NCI-H1694 (cell line): ENCODE data around the gene CYBC1.

ENCODE experiments used
- DNase-seq: peaks from one replicate; lab custom pipeline; 2025; lab: John Stamatoyannopoulos, UW

CYBC1 gene

DNA sequence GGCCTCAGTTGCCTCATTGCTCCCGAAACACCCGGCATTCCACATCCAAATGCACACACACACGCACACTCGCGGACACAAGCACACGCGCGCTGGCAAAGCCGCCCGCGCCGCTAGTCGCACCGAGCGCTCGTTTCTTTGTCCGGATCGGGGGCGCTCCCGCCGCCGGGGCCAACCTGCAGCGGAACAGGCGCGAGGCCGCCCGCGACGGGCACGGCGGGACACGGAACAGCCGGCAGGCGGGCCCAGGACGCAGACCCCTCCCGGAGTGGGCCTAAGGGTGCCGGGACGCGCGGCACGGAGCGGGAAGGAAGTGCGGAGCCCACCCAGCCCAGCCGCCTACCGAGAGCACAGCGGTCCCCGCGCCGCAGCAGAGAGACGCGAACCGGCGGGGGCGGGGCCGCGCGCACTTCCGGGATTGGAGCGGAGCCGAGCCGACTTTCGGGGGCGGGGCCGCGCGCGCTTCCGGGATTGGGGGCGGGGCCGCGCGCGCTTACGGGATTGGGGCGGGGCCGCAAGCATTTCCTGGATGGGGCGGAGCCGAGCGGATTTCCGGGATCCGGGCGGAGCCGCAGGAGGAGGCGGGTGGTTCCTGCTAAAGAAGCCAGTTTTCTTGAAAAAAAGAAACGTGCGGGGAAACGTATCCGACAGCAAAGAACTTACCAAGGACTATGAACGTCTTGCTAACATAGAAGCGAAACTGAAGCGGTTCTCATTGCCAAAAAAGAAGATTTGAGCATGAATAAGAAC is at the start of gene CYBC1:
Gene CYBC1, minus strand, starts transcription at position 396 of the 750 bp plus-strand sequence. CDS start 1,498 bp downstream, outside the sequence.
- DNase-seq, result peak; percentile 60

DNA sequence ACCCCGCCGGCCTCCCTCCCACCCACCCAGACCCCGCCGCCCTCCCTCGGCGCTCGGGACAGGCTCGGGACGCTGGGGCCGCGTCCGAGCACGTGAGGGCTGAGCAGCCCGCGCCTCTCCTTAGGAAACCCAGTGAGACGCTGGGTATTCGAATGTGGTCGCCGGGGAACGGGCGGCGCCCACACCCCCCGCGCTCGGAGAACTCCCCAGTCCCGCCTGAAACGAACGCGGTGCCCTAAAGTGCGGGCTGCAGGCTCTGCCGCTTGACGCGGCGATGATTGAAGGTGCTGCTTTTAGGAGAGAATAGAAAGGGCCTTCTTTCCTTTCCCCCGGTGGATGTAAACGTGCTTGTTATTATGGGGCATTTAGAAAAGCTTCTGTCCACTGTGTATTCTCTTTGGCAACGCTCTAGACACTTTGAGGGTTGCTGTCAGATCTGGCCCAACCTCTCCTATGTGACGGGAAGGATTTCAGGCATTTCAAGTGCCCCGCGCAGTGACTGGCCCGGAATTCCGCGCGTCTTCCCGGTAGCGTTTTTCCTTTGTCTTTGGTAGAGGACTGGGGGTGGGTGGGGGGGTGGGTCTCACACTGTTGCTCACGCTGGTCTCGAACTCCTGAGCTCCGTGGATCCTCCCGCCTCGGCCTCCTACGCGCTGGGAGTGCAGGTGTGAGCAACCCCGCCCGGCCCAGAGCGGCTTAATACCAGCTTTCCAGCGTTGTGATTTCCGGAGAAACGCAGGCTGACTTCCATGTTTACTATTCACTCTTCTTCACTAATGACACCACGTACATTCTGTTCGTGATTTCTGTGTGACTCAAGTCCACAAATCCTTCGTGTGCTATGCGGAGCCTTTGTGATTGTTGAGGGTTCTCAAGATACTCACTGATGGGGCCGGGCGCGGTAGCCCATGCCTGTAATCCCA is 47.2 kb upstream of the CYBC1 start:
- DNase-seq, result no peak

DNA sequence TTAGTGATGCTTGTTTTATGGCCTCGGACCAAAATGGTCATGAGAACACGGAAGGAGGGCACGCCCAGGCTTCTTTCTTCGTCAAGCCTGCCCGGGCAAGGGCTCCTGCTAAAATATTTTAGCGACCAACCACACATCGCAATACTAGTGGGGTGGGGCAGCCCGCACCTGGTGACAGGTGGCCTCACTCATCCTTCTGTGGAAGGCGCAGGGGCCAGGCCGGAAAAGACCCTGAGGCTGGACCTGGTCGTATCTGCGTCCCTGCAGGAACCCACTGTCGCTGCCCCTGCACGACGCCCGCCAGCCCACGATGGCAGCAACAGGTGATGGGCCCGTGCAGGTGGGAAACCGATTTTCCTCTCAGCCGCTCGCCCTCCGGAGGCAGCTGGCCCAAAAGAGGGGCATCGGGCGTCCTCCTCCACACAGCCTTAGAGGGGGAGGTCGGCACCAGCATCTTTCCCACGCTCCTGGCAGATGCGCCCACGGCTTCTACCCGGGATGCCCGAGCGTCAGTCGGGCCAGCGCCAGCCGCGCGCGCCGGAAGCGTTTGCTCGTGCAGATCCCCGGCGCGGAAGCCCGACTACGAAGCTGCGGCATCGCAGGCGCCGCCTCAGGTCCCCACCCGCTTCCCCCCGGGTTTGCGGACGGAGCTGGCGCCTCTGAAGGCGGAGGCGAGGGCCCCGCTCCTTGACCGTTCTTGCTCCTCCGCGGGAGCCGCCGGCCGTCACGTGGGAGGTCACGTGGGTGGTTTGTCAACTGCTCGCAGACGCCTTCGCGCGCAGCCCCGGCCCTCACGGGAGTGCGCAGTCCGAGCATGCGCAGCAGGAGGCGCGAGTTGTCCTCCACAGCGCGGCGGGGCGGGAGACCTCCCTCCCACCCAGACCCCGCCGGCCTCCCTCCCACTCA is 46.2 kb upstream of the CYBC1 start:
- peak; percentile 85 for DNase-seq

DNA sequence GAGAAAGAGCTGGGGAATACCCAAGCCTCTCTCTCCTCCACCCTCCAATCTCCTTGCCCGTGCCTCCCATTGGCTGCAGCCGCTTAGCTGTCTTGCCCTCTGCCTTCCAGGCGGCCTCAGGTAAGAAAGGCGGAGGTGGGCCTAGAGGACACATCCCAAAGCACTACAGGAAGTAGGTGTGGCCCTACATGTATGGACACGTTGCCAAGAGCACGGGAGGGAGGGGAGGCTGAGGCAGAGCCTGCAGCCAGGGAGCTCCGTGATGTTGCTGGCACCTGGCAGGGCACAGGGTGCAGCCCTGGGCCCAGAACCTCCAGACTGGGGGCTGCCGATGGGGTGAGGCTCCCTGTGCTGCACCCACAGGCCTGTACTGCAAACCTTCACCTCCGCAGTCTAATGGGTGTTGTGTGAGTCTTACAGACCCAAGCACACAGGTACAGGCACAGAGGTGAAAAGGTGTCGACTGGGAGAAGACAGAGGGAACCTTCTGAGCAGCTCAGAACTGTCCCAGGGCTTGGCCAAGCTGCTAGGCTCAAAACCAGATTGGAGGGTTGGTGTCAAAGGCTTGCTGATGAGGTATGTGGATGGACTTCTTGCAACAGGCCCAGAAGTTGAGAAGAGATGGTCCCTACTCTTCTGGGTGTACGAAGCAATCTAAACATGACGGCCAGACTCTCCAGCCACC is 45.4 kb upstream of the CYBC1 start:
- DNase-seq, result no peak

DNA sequence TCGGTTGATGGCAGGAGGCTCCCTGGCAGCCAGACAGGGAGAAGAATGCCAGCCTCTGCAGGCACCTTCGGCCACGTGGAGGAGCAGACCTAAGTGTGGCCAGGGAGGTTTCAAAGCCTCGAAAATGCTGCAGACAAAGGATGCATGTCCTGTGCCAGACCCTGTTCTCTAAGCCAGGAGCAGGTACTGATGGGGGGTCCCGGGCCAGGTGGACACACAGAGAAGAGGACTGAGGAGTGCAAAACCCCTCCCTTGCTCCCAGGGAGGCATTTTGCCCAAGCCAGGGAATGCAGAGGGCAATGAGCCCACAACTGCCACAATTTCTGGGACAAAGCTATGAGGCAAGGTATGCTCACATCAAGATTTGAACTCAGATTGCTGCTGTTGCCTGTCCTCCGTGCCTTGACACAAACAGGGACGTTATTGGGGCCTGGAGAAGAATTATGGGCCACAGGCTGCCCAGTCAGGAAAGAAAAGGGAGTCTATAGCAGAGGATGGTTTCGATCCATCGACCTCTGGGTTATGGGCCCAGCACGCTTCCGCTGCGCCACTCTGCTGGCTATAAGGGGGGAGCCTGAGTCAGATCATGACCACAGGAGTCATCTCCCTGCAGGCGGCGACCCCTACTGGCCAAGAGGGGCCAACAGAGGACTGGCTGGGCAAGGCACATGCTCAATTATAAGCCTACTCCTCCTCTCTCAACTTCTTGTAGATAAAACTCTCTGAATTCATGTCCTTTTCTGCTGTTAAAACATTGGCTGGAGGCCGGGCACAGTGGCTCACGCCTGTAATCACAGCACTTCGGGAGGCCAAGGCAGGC is 43.9 kb upstream of the CYBC1 start:
- DNase-seq, result peak; percentile 98

DNA sequence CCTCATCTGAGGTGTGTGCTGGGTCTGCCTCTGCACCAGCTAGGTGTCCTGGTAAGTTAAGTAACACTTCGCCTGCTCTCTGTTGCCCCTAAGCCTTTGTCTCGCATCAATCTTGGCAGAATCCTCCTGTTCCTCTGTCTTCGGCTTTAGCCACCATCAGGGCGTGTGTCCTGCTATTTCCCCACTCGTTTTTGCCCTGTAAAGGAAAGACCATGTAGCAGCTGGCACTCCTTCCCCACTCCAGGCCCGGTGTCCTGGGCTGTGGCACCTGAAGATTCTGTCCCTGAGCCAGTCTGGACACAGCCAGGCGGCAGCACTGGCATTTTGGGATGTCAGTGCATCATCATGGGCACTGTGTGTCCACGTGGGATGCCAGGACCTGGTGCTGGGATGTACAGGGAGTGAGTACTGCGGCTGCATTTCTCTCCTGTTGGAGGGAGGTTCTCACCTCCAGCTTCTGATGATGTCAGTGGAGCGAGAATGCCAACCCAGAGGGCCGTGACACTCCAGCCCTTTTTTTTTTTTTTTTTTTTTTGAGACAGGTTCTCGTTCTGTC is 42.8 kb upstream of the CYBC1 start:
- no peak for DNase-seq

DNA sequence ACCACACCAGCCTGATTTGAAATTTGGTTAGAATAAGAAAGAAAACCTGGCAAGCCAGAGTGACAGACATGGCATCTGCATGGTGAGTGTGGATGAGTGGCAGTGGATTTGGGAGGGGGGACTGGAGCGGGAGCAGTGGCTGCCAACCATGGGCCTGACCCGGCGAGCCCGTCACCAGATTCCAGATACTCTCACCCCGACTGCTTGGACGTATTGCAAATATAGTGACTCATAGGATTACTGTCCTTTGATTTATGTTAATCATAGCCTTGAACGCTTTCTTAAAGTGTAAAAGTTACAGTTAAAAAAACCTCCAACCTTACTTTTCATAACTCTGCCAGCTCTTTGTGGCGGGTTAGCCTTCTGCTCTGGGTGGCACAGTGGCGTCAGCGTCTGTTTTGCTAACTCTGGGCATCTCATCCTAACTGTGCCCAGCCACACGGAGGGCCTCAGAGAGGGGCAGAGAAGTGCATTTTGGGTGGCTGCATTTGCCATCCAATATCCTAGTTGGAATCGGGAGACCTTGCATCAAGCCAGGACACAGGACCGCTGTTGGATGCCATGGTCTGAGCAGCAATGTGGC is 42.2 kb upstream of the CYBC1 start:
- no peak for DNase-seq

DNA sequence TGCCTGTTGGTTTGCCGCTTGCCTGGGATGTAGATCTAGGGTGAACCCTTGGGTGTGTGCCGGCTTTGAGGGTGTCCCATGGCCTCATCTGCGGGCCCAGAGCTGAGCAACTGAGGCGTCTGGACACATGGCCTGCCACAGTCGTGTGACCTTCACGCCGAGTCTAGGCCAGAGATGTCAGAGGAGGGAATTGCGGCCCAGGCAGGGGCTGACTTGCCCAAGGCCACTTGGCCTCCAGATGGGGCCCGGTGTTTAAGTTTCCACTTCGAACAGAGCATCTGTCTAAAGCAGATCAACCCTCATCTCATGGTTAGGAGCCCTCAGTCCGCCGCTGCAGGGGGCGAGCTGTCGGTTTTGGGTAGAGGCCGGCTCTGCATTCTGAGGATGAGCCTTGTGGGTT is 41.0 kb upstream of the CYBC1 start:
- no peak for DNase-seq

DNA sequence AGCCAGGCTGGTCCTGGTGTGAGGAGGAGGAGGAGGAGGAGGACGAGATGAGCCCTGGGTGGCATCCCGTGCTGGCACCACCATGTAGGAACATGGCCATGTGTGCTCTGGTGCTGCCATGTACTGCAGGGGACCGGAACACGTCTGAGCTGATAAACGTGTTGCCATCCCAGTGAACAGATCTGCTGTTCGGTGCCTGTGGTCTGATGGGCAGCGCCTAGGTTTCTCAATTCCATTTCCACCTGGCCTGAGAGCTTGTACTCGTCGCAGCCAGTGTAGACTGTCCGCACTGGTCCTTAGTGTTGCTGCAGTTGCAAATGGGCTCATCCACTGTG is 40.6 kb upstream of the CYBC1 start:
- DNase-seq, result no peak

DNA sequence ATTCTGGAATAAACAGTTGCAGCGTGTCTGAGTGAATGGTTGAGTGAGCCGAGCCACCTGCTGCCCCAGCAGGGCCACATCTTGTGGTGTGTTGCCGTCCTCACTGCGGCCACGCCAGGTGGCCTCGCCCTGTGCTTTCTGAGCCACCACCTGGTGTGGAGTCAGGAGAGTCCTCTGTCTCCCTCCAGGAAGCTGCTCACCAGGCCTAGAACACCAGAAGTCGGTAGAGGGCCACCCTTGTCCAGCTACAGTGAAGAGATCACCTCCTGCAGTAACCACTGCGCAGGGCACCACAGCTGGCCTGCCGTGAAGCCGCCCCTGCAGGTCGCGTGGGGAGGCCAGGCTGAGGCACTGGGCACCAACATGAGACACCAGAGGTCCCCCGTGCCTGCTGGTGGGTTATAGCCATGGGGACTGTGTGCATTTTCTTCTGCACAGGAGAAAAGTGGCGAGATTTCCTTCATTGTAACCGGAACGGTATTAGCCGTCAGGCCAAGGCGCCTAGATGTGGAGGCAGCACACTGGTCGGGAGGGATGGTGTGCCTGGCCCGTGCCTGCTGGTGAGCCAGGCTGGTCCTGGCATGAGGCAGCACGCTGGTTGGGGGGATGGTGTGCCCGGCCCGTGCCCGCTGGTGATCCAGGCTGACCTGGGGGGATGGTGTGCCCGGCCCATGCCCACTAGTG is 40.1 kb upstream of the CYBC1 start:
- DNase-seq, result no peak

DNA sequence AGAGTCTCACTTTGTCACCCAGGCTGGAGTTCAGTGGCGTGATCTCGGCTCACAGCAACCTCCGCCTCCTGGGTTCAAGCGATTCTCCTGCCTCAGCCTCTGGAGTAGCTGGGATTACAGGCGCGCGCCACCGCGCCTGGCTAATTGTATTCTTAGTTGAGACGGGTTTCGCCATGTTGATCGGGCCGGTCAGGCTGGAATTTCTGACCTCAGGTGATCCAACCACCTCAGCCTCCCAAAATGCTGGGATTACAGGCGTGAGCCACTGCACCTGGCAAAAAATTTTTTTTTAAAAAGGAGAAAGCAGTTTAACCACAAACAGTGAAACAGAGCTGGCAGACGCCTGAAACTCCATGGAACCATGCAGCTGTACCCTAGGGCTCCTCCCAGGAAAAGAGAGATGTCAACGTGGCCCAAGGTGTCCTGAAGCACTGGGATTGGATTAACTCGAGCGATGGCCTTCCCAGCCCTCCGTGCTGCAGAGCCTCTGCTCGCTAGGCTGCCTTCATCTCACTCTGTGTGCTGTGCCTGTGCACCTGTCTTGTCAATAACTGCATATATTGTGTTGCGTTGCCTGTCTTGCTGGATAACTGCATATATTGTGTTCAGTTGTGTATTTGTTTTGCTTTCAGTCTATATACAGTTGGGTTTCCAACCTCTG is 39.4 kb upstream of the CYBC1 start:
- no peak for DNase-seq

DNA sequence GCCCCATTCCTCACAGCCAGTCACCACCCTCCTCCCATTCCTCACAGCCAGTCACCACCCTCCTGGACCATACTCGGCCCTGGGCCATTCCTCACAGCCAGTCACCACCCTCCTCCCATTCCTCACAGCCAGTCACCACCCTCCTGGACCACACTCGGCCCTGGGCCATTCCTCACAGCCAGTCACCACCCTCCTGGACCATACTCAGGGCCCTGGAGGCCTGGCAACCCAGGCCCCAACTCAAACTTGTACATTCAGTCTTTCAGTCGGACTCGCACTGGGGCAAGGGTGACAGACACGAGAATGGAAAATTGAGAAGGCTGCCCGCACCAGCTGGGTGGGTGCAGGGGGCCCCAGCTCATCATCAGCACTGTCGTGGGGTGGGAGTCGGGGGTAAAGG is 38.6 kb upstream of the CYBC1 start:
- DNase-seq, result no peak

DNA sequence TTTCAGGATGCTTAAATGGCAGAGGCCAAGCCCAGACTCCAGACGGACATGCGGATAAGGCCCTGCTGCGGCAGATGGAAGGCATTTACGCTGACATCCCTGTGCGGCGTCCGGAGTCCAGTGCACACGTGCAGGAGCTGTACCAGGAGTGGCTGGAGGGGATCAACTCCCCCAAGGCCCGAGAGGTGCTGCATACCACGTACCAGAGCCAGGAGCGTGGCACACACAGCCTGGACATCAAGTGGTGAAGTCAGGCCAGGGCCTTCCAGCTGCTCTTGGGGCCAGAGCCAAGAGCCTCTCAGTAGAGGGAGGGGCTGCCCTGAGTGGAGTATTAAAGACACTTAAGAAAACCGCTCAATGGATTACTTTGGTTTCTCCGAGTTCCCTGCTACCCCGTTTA is 37.4 kb upstream of the CYBC1 start:
- no peak for DNase-seq

DNA sequence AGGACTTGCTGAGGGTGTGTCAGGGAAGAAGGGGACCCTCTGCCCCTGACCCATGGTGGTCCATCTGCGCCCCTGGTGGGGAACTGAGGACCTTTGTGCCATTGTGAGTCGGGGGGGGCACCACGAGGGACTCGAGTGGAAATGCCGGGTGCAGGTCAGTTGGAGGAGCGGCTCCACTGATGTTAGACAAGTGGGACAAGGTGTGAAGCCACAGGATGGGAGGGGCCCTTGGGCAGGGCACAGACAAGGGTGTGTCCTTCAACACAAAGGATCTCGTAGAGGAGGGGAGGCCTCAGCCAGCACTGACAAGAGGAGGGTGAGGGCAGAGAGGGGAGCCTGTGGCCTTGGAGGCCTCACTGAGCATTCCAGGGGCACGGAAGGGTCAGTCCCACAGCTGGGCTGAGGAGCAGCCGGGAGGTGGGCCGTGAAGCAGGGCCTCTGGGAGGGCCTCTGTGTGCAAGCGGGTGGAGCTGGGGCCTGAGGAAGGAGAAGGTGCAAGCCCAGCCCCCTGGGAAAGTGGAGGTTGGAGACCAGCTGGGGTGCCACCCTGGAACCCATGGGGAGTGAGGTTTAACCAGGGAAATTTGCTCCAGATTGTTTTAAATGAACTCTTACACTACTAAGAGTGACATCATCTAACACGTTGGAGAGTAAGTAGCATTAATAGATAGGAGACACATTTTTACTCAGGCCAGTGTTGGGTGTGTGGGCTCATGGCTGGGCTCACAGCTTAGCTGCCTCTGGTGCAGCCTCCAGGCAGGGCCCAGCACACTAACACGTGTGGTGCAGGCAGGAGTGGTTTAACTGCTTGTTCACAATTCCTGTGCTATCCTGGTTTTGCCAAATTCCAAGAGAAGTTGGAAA is 35.9 kb upstream of the CYBC1 start:
- no peak for DNase-seq

DNA sequence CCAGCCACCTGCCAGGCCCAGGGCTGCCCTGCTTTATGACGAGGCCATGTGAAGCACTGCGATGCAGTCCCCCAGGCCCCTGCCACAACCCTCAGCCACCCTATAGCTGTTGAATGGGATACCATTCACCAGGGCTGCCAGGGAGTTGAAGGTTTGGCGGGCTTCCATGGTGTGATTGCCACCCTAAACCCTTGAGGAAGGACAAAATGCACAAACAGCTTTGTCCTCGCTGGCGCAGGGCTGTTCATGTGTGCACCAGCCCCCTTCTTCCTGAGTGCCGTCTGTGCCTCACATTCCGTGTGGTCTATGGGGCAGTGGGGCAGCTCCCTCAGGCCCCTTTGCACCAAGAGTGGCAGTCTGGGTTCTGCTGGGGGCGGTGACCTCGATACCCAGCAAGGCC is 33.3 kb upstream of the CYBC1 start:
- DNase-seq, result no peak

DNA sequence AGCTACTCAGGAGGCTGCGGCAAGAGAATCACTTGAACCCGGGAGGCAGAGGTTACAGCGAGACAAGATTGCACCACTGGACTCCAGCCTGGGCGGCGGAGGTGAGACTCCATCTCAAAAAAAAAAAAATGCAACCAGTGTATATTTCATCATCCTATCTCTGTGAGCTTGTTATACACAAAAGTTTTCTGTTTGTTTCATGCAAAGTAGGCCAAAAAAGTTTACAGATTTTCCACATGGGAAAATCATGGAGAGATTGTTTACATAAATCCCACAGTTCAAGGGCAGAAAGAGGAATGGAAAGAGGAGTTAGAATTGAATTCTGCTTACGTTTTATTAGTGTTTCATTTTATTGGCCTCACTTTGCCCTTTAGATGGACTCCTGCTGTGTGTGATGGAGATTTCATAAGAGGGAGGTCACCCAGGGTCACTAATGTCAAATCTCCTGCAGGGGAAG is 32.7 kb upstream of the CYBC1 start:
- no peak for DNase-seq

DNA sequence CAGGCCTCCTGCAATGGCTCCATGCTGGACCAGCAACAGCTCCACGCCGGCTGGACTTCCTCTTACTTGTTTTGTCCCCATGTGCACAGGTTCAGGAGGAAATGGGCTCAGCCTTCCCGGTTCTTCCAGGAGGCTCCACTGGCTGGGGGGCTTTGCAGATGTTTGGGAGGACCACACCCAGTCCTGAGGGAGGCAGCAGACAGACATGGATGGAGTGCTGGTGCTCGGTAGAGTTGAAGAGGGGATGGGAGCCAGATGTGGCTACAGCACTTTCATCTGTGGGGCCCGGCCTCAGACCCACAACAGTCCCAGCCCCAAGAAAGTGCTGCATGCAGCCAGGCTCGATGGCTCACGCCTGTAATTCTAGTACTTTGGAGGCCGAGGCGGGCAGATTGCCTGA is 29.8 kb upstream of the CYBC1 start:
- no peak for DNase-seq

DNA sequence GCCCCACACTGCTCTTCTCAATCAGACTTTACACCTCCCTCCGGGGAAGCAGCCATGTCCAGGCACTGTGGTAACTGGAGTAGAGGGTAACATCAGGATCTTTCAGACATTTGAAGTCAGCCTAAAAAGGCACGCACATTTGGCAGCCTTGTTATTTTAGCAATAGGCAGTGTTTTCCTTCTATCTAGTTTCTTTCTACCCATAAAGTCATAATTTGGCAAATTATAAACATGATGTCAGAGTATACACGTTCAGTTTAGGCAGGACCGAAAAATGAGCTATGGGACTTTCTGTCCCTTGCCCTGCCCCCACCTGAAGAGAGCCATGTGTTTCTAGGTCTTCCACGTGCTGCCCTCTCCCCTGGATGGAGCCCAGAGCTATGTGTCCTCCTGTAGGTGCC is 29.1 kb upstream of the CYBC1 start:
- no peak for DNase-seq
